IMR-90 (cell line): ENCODE measurements around the gene HACD2.

Experiments used
- BHLHE40 ChIP-seq: fragments of 150-350 bp; IDR thresholded peaks from 2 replicates; pipeline ENCODE4 v1.6.1; 2016; ENCODE audit warnings: mild to moderate bottlenecking, low read depth, low read length
- CHD1 ChIP-seq: IDR thresholded peaks from 2 replicates; pipeline ENCODE4 v1.6.1; 2012; ENCODE audit warnings: low read depth, low read length, improper control_type of control experiment
- FOS ChIP-seq: fragments of 150-350 bp; IDR thresholded peaks from 2 replicates; pipeline ENCODE4 v1.6.1; 2016; ENCODE audit warnings: low read depth, low read length
- NFE2L2 ChIP-seq: fragments of 150-350 bp; IDR thresholded peaks from 2 replicates; pipeline ENCODE4 v1.6.1; 2016; ENCODE audit warnings: low read depth, mild to moderate bottlenecking, low read length
- POLR2A ChIP-seq: IDR thresholded peaks from 2 replicates; pipeline ENCODE4 v1.6.1; 2012; ENCODE audit warnings: mild to moderate bottlenecking, low read depth, low read length
- RFX5 ChIP-seq: IDR thresholded peaks from 2 replicates; pipeline ENCODE4 v1.8.0; 2012; ENCODE audit warnings: low read depth, mild to moderate bottlenecking, low read length, moderate library complexity
- SMC3 ChIP-seq: fragments of 150-350 bp; IDR thresholded peaks from 2 replicates; pipeline ENCODE4 v1.6.1; 2016; ENCODE audit warnings: low read depth, mild to moderate bottlenecking, antibody characterized with exemption, low read length, moderate library complexity
- TF ChIP-seq, protein P1 (sequence below): conservative IDR thresholded peaks from 2 replicates; pipeline ENCODE4 v1.5.1; 2012; ENCODE audit warnings: mild to moderate bottlenecking, low read depth, low read length, improper control_type of control experiment

DNA sequence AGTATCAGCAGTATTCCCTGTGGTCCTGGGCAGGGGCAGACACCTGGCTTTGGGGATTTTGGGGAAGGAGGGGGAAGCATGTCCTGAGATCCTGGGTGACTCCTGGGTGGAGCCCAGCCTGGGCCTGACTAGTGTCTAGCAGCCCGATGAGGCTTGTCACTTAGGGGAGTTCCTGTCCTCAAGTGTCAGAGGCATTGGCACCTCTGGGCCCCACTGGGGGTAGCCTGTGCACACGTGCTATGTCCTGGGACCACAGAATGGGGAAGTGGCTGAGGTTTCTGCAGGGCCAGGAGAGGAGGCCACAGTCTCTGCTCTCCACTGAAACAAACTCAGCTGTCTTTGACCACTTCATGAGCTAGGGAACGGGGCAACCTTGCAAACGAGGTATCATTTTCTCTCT lies 104.4 kb downstream of the HACD2 start:
- TF ChIP-seq, protein P1, sequence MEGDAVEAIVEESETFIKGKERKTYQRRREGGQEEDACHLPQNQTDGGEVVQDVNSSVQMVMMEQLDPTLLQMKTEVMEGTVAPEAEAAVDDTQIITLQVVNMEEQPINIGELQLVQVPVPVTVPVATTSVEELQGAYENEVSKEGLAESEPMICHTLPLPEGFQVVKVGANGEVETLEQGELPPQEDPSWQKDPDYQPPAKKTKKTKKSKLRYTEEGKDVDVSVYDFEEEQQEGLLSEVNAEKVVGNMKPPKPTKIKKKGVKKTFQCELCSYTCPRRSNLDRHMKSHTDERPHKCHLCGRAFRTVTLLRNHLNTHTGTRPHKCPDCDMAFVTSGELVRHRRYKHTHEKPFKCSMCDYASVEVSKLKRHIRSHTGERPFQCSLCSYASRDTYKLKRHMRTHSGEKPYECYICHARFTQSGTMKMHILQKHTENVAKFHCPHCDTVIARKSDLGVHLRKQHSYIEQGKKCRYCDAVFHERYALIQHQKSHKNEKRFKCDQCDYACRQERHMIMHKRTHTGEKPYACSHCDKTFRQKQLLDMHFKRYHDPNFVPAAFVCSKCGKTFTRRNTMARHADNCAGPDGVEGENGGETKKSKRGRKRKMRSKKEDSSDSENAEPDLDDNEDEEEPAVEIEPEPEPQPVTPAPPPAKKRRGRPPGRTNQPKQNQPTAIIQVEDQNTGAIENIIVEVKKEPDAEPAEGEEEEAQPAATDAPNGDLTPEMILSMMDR: no peak
- TF ChIP-seq POLR2A (no peak), SMC3 (no peak), RFX5 (no peak), NFE2L2 (no peak), CHD1 (no peak), BHLHE40 (no peak), FOS (no peak)
